Measurements from ENCODE around the gene SP3.
A peak's percentile ranks its signal among the peaks of the same experiment; 100 is the strongest.

SP3 gene

DNA sequence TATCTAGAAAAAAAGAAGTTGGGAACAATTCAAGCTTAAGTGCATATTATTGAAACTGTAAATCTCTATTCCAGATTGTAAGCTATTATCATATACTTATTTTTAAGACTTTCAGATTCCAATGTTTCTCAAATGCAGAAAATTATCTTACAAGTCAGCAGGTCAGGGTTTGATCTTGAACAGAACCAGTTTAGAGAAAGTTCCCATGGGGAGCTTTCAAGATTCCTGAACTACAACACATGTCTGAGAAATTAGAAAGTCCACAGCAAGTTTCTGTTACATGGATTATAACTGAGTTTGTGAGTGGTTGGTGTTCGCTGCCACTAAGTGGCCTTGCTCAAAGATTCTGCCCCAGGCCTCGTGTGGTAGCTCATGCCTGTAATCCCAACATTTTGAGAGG lies 31.6 kb upstream of the SP3 start:
- DNase-seq: no peak

DNA sequence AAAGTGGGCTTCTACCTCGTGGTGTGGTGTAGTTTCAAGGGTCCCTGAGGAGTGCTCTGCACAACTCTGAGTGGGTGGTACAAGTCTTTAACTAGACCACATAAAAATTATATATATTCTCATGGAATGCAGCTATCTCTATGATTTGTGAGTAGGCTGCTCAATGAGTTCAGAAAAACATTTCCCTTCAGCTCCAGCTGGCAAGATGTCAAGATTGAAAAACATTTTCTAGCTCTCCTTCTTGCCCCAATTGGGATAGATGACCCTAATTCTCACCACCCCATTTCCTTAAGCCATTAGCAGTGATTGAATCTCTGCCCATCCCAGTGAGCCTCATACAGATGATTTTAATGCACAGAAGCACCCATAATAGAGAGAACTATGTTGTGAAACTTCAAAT lies 28.3 kb upstream of the SP3 start:
- DNase-seq: no peak

DNA sequence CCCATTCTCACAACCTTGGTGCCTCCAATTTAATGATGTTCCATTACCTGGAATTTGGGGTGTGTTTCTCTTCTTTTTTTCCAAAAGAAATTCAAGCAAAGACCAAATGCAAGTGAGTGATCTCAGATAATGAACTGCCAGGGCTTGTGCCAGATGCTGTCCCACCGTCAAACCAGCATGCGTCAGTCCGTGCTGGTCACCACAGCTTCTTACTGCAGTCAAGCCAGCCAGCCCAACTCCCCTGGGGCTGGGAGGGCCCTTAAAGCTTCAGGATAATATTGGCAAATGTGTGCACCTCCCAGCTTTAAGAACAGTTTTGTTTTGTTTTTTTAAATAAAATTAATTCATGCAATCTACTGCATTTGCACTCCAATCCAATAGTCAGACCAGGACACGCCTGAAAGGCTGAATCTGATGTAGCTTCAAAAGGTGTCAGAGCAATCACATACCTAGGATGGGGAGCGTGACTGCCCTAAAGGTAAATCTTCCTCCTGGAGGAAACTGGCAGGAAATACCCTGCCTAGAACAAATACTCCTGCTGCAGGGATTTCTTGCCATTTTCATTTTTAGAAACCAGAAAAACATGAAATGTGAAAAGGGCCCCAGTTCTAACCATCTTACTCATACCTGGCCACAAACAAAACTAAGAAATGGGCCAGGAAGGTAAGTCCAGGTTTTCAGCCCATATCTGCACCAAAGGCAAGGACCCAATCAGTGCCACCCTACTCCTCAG lies 26.8 kb upstream of the SP3 start:
- DNase-seq: peak; percentile 79

DNA sequence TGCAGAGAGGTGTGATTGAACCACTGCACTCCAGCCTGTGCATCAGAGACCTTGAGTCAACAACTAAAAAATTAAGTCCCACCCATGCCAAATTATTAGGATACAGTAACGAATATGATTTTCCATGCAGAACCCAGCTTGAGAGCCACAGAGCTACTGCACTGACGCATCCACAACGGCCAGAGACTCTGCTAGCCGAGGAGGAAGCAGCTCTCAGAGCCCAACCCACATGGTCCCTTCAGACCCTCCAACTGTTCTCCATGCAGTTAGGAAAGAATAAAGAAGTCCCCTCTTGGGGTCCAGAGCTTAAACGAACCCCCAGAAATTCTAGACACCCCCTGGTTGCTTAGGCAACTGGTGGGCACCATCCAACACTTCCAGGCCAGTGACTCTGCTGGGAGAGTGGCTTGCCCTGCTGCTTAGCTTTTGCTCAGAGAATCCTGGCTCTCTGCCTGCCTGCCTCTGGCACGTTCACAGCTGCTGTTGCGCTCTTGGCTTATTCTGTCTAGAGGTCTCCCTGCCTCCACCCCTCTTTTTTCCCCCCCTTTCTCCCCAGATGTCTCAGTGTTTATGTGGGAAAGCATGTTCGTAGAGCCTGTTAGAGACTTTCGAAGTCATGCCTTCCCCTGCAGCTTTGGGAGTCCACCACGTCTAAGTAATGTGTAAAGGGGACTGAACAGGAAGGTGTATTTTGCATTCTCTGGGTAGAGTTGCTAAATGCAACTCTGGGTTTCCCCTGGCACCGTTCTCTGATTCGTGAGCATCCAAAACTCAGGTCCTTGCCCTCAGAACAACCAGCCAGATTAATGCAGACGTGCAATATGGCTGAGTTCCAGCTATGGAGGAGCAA lies 26.0 kb upstream of the SP3 start:
- peak; percentile 57 for DNase-seq

DNA sequence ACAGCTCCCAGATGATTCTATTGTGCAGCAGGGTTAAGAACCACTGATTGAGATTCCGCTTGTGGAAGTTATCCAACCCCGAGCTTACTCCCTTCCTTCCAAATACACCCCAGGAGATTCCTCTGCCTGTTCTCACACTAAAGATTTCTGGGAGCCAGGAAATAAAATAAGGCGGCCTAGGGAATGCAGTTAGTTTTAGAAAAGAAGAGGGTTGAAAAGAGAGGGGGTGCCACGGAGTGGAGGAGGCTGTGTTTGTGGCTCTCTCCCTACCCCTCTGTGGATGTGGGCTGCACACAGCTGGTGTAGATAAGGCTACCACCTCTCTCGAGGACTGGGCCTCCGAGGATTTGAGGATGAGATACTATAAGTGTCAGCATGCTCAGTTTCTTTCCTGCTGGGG lies 25.1 kb upstream of the SP3 start:
- DNase-seq: no peak

DNA sequence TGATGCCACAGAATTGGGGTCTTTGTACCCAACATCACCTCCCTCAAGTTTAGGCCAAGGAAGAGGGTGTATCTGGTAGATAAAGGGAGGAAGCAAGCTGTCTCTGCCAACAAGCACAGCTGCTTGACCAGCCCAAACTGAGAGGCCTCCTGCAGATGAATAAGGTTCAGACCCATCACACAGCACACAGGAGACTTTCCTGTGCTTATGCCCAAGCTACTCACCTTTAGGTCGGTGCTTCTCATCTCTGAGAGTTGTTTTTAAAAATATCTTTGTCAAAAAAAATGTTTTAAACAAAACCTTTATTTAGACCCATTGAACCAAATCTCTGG lies 24.7 kb upstream of the SP3 start:
- DNase-seq: no peak

DNA sequence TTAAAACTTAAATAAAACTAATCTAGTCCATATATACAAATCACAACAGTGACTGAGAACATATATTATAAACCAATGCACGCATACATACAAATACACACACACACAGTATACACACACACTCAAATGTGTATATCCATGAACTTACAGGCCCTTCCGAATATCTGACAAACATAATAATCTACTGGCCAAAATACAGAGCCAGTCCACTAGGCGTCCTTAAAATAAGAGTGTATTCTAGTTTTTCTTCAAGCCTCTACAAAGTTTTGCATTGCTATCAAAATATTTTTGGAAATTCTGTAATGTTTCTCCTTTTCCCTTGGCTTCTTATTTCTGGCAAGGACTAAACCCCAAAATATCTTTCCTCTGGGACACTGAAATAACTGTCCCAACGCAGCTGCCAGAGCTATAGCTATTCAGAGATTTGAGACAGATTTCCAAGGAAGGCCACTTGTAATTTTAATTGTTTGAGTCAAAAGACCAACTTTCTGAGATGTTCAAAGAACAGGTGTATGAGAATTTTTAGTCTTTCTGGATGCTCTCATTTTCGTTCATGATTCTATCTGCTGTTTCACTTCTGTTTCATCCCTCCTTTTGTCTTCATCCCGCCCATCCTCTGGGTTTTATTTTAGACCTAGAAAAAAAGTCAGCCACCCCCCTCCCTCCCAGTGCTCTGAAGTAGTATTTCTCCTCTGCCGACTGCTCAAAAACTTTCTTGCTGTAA lies 24.1 kb upstream of the SP3 start:
- DNase-seq: no peak

DNA sequence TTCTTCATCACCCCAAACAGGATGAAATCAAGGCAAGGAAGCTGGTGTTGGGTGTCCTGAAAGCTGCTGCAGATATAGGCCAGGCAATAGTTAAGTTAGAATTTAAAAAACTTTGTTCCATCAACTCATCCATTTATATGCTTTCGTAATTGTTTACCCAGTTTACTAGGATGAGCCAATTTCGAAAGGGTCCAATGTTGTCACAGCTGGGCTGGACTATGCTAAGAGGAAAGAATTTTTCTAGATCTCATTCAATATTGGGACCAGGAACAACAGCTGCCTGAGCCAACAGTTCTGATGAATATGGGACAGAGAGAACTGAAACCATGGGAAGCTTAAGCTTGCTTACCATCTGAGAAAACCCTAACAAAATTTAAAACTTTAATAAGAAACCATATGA lies 21.6 kb upstream of the SP3 start:
- no peak for DNase-seq

DNA sequence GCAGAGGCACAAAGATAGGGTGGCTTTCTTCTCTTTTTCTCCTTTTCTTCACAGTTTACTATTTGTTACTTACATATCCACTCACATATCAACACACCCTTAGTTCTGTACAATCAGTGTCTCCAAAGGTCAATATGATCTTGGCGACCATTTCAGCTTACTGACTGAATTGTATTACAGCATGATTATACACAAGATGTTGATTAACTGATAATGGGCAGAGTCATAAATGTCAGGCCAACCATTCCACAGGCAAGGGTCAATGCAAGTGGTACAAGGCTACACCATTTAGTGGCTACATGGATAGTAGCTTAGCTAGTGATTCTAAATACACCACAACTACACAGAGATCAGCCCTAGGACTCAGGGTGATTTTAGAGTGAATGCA lies 20.4 kb upstream of the SP3 start:
- DNase-seq: no peak

DNA sequence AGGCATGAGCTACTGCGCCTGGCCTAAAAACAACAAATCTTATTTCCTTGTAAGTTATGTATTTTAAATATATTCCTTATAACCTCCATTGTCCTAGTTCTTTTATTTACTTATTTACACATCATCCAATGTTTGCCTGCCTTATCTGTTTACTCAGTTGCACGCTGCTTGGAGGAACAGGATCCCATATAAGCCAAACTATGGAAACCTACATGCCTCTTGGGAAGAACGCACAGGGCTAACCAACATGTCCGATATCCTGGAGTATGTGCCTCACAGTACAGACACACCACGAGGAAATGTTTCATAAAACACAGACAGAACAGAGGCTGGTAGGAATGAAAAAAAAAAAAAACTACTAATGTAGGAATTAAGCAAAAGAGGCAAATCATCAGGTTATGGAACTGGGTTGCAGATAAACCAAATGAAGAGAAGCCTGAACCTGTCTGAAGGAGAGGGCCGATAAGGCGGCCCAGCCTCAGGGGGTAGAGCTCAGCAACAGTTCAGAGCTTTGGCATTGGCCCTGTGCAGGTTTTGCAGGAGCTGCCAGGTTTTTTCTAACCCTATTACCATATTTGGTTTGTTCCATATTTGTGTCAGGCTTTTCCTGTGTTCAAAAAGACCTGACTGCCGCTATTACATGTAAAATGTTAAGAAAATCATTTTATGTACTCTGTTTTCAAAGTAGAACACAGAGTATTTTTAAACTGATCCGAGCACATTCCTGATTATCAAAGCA lies 19.9 kb upstream of the SP3 start:
- no peak for DNase-seq

DNA sequence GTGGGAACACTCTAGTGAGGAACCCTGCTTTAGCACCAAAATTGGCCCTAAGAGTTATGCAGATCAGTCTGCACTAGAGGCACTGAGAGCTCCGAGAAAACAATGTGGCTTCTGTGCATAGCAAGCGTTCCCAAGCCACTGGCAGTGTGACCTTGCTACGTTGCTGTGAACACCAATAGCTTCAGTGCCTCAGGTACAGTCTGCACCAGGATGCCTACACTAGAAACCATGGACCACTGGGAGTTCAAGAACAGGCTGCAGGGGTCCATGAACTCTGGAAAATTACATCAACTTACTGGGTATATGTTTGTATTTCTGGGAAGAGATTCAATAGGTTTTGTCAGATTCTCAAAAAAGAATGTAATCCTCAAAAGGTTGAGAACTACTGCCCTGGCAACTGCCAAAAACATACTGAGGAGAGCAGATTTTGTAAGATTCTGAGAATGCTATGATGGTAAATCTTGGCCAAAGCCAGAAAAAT lies 18.3 kb upstream of the SP3 start:
- no peak for DNase-seq

DNA sequence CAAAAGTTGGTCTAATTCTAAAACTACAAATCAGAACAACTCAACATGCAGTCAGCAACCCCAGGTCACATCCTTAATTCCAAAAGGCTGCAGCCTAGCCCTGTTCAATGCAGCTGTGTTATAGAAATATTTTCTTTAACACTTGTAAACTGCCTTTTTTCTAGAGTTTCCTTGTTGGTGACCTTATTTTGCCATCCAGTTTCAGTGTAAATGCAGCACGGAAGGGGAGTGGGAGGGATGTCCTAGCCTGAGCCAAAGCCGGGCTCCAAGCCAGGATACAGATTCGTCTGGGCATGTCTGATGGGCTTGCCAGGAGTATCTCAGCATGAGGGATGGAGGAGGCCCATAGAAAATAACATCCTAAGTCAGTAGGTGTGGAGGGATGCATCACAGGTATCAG lies 17.7 kb upstream of the SP3 start:
- no peak for DNase-seq

DNA sequence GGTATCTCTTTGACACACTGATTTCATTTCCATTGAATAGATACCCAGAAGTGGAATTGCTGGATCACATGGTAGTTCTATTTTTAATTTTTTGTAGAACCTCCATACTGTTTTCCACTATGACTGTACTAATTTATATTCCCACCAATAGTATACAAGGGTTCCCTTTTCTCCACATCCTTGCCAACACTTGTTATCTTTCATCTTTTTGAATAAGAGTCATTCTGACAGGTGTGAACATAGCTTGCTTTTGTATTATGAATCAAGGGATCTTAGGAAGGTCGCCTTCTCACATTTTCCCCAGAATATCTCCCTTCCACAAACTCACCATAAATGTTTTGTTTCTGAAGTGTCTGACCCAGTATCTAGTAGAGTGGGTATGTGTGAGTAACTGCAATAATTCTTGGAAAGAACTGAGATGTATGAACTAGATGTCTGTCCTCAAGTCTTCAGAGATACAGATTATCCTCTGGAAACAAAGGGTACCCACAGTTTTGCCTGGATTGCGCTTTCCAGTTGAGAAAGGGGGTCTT lies 17.1 kb upstream of the SP3 start:
- no peak for DNase-seq

DNA sequence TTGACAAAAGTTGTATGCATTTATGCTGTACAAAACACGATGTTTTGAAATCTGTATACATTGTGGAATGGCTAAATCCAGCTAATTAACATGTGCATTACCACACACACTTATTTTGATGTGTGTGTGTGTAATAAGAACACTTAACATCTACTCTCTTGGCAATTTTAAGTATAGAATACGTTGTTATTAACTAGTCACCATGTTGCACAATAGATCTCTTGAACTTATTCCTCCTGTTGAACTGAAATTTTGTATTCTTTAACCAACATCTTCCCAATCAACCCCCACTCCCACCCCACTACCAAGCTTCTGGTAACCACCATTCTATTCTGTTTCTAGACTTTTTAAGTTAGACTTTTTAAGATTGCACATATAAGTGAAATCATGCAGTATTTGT lies 16.3 kb upstream of the SP3 start:
- DNase-seq: no peak

DNA sequence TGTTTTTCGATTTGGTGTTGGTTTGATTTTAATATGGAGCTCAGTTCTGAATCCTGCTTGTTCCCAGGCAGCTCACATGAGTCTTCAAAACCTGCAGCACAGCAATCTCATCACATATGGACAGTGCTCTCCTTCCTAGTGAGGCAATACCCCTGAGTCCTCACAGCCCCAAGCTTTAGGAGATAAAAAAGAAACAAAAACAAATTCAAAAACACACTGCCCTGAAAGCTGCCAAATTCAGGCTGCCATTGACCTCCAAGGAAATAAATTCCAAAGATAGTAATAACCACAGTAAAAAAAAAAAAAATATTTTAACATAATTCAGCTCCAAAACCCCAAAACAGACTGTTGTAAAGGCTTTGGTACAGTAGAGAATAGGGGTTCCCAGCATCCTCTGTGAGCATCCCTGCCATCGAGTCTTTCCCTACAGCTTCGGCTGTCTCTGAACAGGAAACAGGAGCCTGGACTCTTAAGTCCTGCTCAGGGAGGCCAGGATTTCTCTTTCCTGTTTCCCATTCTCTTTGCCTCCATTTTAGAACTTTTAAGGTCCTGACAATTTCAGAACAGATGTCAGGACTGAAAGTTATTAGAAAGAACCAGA lies 14.7 kb upstream of the SP3 start:
- peak; percentile 43 for DNase-seq

DNA sequence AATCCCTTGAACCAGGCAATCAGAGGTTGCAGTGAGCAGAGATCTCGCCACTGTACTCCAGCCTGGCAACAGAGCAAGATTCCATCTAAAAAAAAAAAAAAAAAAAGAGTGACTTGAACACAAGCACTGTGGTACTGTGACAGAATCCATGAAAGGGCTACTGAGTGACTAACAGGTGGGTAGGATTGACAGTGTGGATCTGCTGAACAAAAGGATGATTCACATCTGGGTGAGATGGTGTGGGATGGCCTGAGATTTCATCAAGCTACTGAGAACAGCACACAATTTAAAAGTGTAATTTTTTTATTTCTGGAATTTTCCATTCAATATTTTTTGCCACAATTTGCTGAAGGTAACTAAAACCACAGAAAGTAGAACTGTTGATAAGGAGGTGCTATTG lies 13.3 kb upstream of the SP3 start:
- DNase-seq: no peak

DNA sequence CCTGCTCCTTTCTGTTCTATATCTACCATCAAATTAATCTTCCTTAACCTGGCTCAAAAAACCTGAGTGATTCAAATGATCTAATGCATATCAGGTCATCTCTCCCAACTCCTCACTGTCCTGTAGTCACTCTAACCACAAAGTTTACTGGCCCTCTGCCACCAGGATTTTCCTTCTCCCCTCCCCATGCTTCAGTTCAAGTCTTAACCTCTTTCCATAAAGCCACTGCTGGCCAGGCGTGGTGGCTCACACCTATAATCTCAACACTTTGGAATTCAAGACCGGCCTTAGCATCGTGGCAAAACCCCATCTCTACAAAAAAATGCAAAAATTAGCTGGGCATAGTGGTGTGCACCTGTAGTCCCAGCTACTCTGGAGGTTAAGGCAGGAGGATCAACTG lies 7.5 kb upstream of the SP3 start:
- peak; percentile 68 for DNase-seq

DNA sequence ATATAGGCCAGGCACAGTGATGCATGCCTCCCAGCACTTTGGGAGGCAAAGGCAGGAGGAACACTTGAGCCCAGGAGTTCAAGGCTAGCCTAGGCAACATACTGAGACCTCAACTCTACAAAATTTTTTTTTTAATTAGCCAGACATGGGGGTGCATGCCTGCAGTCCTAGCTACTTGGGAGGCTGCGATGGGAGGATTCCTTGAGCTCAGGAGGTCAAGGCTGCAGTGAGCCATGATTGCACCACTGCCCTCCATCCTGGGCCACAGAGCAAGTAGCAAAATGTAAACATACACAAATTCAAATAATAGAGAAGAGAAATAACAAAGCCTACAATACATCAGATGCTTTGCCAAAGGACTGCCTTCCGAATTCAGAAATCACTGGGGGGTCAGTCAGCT lies 7.0 kb upstream of the SP3 start:
- DNase-seq: no peak

DNA sequence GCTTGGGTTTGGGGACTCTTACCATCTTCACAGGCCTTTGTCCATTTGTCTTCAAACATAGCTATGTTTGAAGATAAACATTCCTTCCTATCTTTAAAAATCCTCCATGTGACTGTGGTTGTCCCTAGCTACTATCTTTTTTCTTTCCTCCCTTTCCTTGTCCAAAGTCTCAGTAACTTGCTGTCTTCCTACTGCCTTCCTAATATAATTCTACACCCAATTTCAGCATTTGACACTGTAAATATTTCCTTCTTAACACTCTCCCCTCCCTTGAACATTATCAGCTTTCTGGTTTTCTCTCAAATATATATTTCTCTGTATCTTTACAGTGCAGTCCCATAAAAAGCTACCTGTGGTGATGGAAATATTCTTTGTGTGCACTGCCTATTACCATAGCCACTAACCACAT lies 5.3 kb upstream of the SP3 start:
- DNase-seq: peak; percentile 39

DNA sequence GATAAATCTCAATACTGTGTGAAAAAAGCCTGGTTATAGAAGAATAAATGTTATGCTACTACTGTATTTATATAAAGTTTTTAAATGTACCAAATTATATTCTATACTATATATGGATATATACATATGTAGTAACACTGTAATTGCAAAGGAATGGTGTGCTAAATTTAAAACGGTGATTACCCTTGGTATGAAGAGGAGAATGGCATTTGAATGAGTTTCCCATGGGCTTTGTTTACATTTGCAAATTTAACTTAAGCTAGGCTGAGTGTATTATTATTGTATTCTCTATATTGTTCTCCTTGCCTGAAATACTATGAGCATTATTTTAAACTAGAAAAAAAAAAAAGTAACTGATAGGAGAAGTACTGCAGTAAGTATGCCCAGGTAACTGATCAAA lies 4.7 kb upstream of the SP3 start:
- peak; percentile 94 for DNase-seq

DNA sequence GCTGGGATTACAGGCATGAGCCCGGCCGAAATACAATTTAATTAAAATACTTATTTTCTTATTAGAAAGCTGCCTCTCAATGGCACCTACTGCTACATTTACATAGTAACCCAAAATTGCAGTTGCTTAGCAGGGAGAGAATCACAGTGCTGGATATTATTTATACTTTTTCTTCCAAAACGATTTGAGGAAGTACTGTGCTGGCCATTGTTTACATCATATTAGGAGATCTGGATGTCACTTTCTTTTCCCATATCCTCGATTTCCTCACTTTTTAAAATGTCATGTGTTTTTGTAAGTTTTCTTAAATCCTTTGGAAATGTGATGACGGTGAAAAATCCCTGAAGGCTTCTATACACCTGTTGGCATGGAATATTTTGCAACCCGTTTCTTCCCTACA lies 3.4 kb upstream of the SP3 start:
- no peak for DNase-seq
